ENCODE data around the gene SH3YL1.

The SH3YL1 gene

DNA sequence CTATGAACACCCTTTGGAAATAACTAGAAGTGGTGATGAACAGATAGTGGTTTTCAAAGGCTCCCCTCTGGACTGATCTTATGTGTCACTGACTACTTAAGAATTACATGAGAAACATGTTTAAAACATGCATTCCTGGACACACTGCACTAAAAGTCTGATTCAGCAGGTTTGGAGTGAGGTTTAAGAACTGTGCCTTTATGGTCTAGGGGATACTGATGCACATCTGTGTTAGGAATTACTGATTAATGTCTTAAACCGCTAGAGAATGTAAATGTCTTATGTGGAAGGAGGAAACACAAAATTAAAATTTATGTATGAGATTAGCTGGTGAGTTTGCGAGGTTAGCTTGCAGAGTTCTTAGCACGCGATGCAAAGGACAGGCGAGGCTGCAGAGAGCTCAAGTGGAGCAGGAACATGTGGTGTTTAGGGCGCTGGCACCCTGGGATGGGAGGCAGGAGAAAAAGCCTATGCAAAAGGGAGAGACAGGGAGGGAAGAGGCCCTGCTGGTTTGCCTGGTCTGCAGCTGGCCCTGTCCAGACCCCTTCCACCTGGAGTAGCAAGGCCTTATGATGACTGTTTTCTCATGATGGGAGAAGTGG lies 11.7 kb downstream of the SH3YL1 start:
- Mint-ChIP-seq H3K27me3 (no peaks in the 10 kb centered on the region), H3K36me3 (peaks cover 10% of the 10 kb centered on the region), H3K9me3 (no peaks in the 10 kb centered on the region), H3K4me1 (no peaks in the 10 kb centered on the region), H3K4me3 (no peak overlapping the region), H3K27ac (no peak overlapping the region)

DNA sequence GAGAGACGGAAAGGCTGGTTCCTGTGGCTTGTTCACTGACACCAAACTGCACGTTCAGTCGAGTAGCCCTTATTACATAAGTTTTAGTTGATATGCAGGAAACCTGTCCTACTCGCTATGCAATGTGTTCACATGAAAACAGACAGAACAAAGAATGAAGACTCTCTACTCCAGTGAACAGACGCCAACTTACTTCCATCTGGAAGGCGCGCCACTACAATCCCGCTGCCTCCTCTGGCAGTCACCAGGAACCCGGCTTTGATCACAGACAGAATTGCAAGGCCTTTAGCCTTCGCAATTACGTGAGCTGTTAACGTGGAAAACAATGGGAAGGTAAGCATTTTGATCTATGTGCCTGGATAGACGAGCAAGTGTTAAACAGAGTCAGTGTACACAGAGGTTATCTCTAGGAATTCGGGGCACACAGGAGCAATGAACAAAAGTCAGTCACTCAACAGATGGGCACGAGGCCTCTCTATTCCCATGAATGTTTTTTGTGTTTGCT lies 14.2 kb downstream of the SH3YL1 start:
- H3K36me3 Mint-ChIP-seq = peaks cover 14% of the 10 kb centered on the region
- no peaks in the 10 kb centered on the region for H3K27me3 Mint-ChIP-seq
- no peak overlapping the region for H3K27ac Mint-ChIP-seq
- peaks cover 5% of the 10 kb centered on the region for H3K4me1 Mint-ChIP-seq
- no peaks in the 10 kb centered on the region for H3K9me3 Mint-ChIP-seq
- H3K4me3 Mint-ChIP-seq = no peak overlapping the region

GRCh38 chr2:248724-249123 lies 15.1 kb downstream of the SH3YL1 start:
- Mint-ChIP-seq H3K9me3 (no peaks in the 10 kb centered on the region), H3K27ac (no peak overlapping the region), H3K4me1 (peaks cover 5% of the 10 kb centered on the region), H3K27me3 (no peaks in the 10 kb centered on the region), H3K4me3 (no peak overlapping the region), H3K36me3 (peaks cover 17% of the 10 kb centered on the region)

GRCh38 chr2:246489-247144 lies 17.2 kb downstream of the SH3YL1 start:
- Mint-ChIP-seq H3K27me3 (no peaks in the 10 kb centered on the region), H3K27ac (peak overlapping the region; percentile 46), H3K4me1 (peaks cover 5% of the 10 kb centered on the region), H3K36me3 (peaks cover 24% of the 10 kb centered on the region), H3K9me3 (no peaks in the 10 kb centered on the region), H3K4me3 (no peak overlapping the region)

- H3K27ac Mint-ChIP-seq = no peak overlapping the region
- H3K36me3 Mint-ChIP-seq = peaks cover 34% of the 10 kb centered on the region
- peaks cover 5% of the 10 kb centered on the region for H3K4me1 Mint-ChIP-seq
- H3K4me3 Mint-ChIP-seq = no peak overlapping the region
- H3K27me3 Mint-ChIP-seq = no peaks in the 10 kb centered on the region
- H3K9me3 Mint-ChIP-seq = no peaks in the 10 kb centered on the region
Measured at GRCh38 chr2:244547-244946, 19.3 kb downstream of the SH3YL1 start.

GRCh38 chr2:238869-239268 lies 25.0 kb downstream of the SH3YL1 start:
- Mint-ChIP-seq H3K4me1 (peaks cover 14% of the 10 kb centered on the region), H3K4me3 (no peak overlapping the region), H3K27me3 (no peaks in the 10 kb centered on the region), H3K9me3 (no peaks in the 10 kb centered on the region), H3K36me3 (peaks cover 25% of the 10 kb centered on the region), H3K27ac (no peak overlapping the region)

- Mint-ChIP-seq H3K4me3 (peak overlapping the region; percentile 40), H3K36me3 (peaks cover 26% of the 10 kb centered on the region), H3K4me1 (peaks cover 14% of the 10 kb centered on the region), H3K9me3 (no peaks in the 10 kb centered on the region), H3K27ac (no peak overlapping the region), H3K27me3 (no peaks in the 10 kb centered on the region)
Measured at GRCh38 chr2:238431-238830, 25.4 kb downstream of the SH3YL1 start.

GRCh38 chr2:237878-238277 lies 26.0 kb downstream of the SH3YL1 start:
- Mint-ChIP-seq H3K9me3 (no peaks in the 10 kb centered on the region), H3K4me1 (peaks cover 14% of the 10 kb centered on the region), H3K4me3 (peak overlapping the region; percentile 40), H3K27ac (no peak overlapping the region), H3K27me3 (no peaks in the 10 kb centered on the region), H3K36me3 (peaks cover 23% of the 10 kb centered on the region)

DNA sequence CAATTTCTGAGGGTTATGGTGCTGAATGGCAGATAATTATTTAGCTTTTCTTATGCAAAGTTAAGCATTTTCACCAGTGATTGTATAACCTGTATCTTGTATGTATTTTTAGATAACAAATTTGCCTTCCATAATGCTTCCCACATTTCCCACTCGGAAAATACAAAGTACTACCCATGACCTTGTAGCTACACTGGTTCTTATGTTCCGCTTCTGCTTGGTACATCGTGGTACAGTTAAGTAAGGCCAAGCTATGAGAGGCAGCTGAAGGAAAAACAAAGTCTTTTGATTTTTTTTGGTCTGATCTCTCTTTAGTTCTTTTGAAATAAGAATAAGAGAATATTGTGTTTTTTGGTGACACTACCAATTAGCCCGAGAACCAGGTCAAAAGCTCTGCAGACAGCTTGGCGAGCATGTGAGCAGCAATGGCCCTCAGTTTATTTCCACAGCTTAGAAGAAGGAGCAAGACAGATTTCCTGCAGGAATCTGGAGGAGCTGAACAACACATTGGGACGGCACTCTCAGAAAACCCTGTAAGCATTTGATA lies 26.8 kb downstream of the SH3YL1 start:
- Mint-ChIP-seq H3K9me3 (no peaks in the 10 kb centered on the region), H3K4me1 (peaks cover 14% of the 10 kb centered on the region), H3K27me3 (no peaks in the 10 kb centered on the region)

DNA sequence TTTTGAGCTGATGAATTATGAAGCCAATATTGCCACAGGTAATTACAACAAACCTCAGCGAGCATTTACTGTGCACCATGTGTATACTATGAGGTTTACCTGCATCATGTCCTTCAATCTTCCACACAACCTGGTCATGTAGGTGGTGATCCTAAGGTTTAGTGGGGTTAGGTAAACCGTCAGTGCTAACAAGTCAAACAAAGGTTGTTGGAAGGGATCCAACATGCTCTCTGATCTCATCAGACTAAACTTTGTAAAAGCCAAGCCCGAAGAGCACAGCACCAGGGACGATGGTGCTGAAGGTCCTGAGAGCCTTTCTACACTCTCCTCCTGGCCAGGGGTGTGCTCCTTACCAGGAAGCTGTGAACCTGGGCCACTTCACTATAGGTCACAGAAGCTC lies 29.4 kb downstream of the SH3YL1 start:
- H3K9me3 Mint-ChIP-seq = no peaks in the 10 kb centered on the region
- H3K36me3 Mint-ChIP-seq = peaks cover 7% of the 10 kb centered on the region
- H3K27ac Mint-ChIP-seq = no peak overlapping the region
- H3K4me1 Mint-ChIP-seq = peaks cover 14% of the 10 kb centered on the region
- H3K4me3 Mint-ChIP-seq = no peak overlapping the region
- H3K27me3 Mint-ChIP-seq = no peaks in the 10 kb centered on the region

More for the DNA sequence above, 26.8 kb downstream of the SH3YL1 start:
- H3K36me3 Mint-ChIP-seq = peaks cover 19% of the 10 kb centered on the region
- no peak overlapping the region for H3K27ac Mint-ChIP-seq
- no peak overlapping the region for H3K4me3 Mint-ChIP-seq

GRCh38 chr2:233030-233429 lies 30.8 kb downstream of the SH3YL1 start:
- Mint-ChIP-seq H3K36me3 (peaks cover 11% of the 10 kb centered on the region), H3K9me3 (no peaks in the 10 kb centered on the region), H3K27me3 (no peaks in the 10 kb centered on the region), H3K4me3 (no peak overlapping the region), H3K4me1 (peaks cover 5% of the 10 kb centered on the region), H3K27ac (no peak overlapping the region)

DNA sequence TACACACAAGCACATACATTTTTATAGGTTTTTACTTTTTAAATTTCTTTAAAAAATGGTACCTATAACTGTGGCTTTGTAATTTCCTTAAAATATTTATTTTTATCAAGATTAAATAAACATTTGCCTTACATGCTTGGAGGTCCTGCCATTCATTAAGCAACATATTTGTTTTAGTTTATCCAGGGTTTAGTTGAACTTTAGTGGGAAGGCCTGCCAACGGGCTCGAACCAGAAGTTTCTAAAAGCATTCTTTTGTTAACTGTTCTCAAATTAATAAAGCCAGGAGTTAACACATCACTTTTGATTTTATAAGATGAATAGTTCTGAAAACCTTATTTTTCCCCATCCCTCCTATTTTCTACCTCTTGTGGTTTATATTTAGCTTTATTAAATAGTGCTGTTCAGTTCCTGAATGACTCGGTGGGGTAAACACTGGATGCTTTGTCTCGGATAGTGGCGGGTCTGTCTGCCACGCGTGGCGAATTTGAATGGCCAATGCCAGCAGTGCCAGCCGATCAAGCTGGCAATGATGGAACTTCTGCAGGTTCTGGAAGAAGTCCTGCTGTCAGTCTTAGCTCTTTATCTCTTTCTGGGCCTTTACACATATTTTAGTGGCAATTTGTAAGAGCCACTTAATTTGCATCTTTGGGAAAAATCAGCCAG lies 32.2 kb downstream of the SH3YL1 start:
- H3K27ac Mint-ChIP-seq = no peak overlapping the region

GRCh38 chr2:228518-229278 lies 35.1 kb downstream of the SH3YL1 start:
- no peaks in the 10 kb centered on the region for H3K9me3 Mint-ChIP-seq
- H3K4me3 Mint-ChIP-seq = no peak overlapping the region

More for the DNA sequence above, 32.2 kb downstream of the SH3YL1 start:
- H3K9me3 Mint-ChIP-seq = no peaks in the 10 kb centered on the region
- no peak overlapping the region for H3K4me3 Mint-ChIP-seq
- no peaks in the 10 kb centered on the region for H3K4me1 Mint-ChIP-seq
- peaks cover 16% of the 10 kb centered on the region for H3K36me3 Mint-ChIP-seq
- H3K27me3 Mint-ChIP-seq = no peaks in the 10 kb centered on the region

GRCh38 chr2:228115-228514 lies 35.7 kb downstream of the SH3YL1 start:
- Mint-ChIP-seq H3K27ac (no peak overlapping the region), H3K36me3 (peaks cover 33% of the 10 kb centered on the region), H3K9me3 (no peaks in the 10 kb centered on the region), H3K27me3 (no peaks in the 10 kb centered on the region), H3K4me3 (no peak overlapping the region), H3K4me1 (no peaks in the 10 kb centered on the region)

More at GRCh38 chr2:228518-229278, 35.1 kb downstream of the SH3YL1 start:
- no peak overlapping the region for H3K27ac Mint-ChIP-seq
- H3K36me3 Mint-ChIP-seq = peaks cover 31% of the 10 kb centered on the region
- H3K27me3 Mint-ChIP-seq = no peaks in the 10 kb centered on the region
- H3K4me1 Mint-ChIP-seq = no peaks in the 10 kb centered on the region

DNA sequence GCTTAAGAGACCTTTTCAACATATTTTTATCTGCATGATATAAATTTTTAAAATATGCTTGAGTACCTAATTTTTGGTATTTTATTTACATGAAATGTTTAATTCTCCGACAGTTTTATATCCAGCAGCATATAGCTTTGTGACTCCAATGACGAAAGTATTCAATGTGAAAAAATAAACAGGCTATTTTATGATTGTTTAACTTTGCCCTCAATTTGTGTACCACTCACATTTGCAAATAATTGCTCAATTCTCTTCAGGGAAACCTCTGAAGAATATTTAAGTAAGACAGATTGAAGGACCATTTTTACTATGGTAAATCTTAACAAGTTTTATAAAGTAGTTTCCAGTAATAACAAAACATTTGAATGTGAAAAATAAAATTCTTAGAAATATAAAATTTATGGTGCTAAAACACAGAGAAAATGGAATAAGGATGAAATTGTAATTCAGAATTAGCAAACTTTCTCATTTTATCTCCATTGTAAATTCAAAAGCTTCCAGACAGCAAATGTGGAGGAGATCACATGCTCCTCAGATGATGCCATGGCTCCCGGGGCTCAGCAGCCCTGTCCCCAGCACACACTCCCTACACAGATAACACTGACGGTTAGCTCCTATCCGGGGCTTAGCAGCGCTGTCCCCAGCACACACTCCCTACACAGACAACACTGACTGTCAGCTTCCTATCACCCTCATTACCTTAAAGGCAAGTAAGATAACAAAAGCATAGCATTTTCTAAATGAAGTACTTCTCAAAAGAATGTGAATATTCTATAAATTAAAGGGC lies 39.7 kb downstream of the SH3YL1 start:
- Mint-ChIP-seq H3K36me3 (peaks cover 32% of the 10 kb centered on the region), H3K4me1 (no peaks in the 10 kb centered on the region), H3K27me3 (no peaks in the 10 kb centered on the region), H3K27ac (no peak overlapping the region), H3K4me3 (no peak overlapping the region), H3K9me3 (no peaks in the 10 kb centered on the region)
